ENCODE results near the gene CCNK. TPM values are rescaled to one million over a fixed set of nuclear protein-coding genes. Genes with fewer than 3 reads are reported as not detected.

CCNK gene
- total RNA-seq, 4 donors from 2014 or later, result 15.0 to 35.3 (median 19.1) TPM

GRCh38 chr14:99534863-99535262, 53.7 kb downstream of the CCNK start:
- H3K36me3 ChIP-seq, result no peaks in the 10 kb centered on the region
- ATAC-seq (no peak), DNase-seq (no peak)
- TF ChIP-seq POLR2A (IDR thresholded peaks at IDR 0.05), result no peak
- TF ChIP-seq, protein P1, sequence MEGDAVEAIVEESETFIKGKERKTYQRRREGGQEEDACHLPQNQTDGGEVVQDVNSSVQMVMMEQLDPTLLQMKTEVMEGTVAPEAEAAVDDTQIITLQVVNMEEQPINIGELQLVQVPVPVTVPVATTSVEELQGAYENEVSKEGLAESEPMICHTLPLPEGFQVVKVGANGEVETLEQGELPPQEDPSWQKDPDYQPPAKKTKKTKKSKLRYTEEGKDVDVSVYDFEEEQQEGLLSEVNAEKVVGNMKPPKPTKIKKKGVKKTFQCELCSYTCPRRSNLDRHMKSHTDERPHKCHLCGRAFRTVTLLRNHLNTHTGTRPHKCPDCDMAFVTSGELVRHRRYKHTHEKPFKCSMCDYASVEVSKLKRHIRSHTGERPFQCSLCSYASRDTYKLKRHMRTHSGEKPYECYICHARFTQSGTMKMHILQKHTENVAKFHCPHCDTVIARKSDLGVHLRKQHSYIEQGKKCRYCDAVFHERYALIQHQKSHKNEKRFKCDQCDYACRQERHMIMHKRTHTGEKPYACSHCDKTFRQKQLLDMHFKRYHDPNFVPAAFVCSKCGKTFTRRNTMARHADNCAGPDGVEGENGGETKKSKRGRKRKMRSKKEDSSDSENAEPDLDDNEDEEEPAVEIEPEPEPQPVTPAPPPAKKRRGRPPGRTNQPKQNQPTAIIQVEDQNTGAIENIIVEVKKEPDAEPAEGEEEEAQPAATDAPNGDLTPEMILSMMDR (IDR thresholded peaks at IDR 0.05 in 4 of 5, conservative IDR thresholded peaks at IDR 0.05 in 1 of 5), result no peak
- H3K27ac ChIP-seq, result no peak overlapping the region
- H3K4me1 ChIP-seq, result peaks cover 5% of the 10 kb centered on the region in 2 donors
- in situ Hi-C loops (cut with MboI; ENCODE audit: low sequenced_read_pairs in 4 of 4) (no loop called here), intact Hi-C loops (cut with DNase I; ENCODE audit: low total_unique reads) (no loop called here)
- H3K9me3 ChIP-seq, result no peaks in the 10 kb centered on the region
- H3K27me3 ChIP-seq, result no peaks in the 10 kb centered on the region
- no peak overlapping the region for H3K4me3 ChIP-seq

DNA sequence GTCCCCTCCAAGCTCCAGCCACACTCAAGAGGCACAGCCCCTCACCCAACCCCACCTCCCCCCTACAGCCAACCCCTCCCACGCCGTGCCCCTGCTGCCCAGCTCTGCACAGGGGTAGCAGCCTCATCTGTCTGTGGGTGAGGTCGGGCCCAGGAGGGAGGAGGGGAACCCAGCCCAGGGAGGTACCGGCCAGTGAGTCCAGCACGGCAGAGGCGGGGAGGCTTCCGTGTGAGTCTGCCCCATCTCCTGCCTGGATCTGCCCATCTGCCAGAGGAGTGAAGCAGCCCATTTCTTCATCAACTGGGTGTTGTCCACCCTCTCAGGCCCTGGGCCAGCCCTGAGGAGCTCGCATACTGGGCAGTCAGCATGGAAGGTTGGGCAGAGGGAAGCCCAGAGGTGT, 54.2 kb downstream of the CCNK start:
- intact Hi-C loops (cut with DNase I; ENCODE audit: low total_unique reads) (no loop called here), in situ Hi-C loops (cut with MboI; ENCODE audit: low sequenced_read_pairs in 4 of 4) (no loop called here)
- TF ChIP-seq POLR2A (IDR thresholded peaks at IDR 0.05), result no peak
- TF ChIP-seq, protein P1 (IDR thresholded peaks at IDR 0.05 in 4 of 5, conservative IDR thresholded peaks at IDR 0.05 in 1 of 5), result no peak
- Histone ChIP-seq H3K27ac (no peak overlapping the region), H3K36me3 (no peaks in the 10 kb centered on the region), H3K4me1 (peaks cover 5% of the 10 kb centered on the region in 2 donors), H3K9me3 (no peaks in the 10 kb centered on the region), H3K27me3 (no peaks in the 10 kb centered on the region), H3K4me3 (no peak overlapping the region)
- DNase-seq (no peak), ATAC-seq (no peak)

DNA sequence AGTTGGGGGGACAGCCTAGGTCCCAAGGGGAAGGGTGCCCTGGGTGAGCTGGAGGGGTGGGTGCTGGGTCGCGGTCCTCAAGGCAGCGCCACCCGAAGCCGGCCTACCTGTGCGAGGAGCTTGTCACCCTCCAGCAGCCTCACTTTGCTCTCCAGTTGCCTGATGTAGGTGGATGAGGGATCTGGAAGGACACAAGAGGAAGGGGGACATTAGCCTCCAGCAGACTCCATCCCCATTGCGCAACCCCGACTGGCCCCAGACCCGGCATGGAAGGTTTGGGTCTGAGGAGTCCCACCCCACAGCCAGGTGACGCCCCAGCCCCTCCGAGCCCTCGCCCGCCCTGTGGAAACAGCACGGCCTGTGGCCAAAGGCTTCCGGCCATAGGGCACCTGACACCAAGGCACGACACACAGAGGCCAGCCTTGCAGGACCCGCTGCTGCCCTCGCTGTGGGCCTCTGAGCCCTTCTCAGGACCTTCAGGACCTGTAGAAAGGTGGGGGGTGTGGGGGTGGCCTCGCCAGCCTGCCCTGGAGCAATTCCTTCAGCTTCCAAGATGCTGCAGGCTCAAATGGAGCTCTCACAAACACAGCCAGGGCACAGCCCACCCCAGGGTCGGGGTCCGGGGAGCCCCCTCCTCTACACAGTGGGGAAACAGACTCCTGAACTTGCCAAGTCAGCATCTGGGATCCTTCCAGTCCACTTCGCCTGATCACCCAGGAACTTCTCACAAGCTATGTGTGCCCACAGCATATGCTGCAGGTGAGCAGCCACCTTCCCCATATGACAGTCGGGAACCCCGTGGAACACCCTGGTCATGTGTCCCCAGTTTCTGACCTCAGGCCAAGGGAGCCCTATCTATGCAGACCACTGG, 54.9 kb downstream of the CCNK start:
- no peaks in the 10 kb centered on the region for H3K27me3 ChIP-seq
- H3K36me3 ChIP-seq, result no peaks in the 10 kb centered on the region
- H3K4me3 ChIP-seq, result no peak overlapping the region
- no peak for TF ChIP-seq POLR2A (IDR thresholded peaks at IDR 0.05)
- TF ChIP-seq, protein P1 (IDR thresholded peaks at IDR 0.05 in 4 of 5, conservative IDR thresholded peaks at IDR 0.05 in 1 of 5), result no peak
- in situ Hi-C loops (cut with MboI; ENCODE audit: low sequenced_read_pairs in 4 of 4) (no loop called here), intact Hi-C loops (cut with DNase I; ENCODE audit: low total_unique reads) (no loop called here)
- ATAC-seq (no peak), DNase-seq (no peak)
- H3K4me1 ChIP-seq, result peaks cover 5% of the 10 kb centered on the region in 2 donors
- H3K9me3 ChIP-seq, result no peaks in the 10 kb centered on the region
- no peak overlapping the region for H3K27ac ChIP-seq

- no peaks in the 10 kb centered on the region for H3K36me3 ChIP-seq
- peaks cover 5% of the 10 kb centered on the region in 2 donors for H3K4me1 ChIP-seq
- H3K9me3 ChIP-seq, result no peaks in the 10 kb centered on the region
- ATAC-seq, result no peak
- no peak for DNase-seq
- no peaks in the 10 kb centered on the region for H3K27me3 ChIP-seq
- in situ Hi-C loops (cut with MboI; ENCODE audit: low sequenced_read_pairs in 4 of 4) (no loop called here), intact Hi-C loops (cut with DNase I; ENCODE audit: low total_unique reads) (no loop called here)
- H3K27ac ChIP-seq, result no peak overlapping the region
- H3K4me3 ChIP-seq, result no peak overlapping the region
- TF ChIP-seq POLR2A (IDR thresholded peaks at IDR 0.05), result no peak
Measured at GRCh38 chr14:99537399-99537798, 56.2 kb downstream of the CCNK start.

- in situ Hi-C loops (cut with MboI; ENCODE audit: low sequenced_read_pairs in 4 of 4), result no loop called here
- no peak for ATAC-seq
- no peaks in the 10 kb centered on the region for H3K27me3 ChIP-seq
- H3K27ac ChIP-seq, result peak overlapping the region in 1 of 4 donors; percentile 66
- H3K36me3 ChIP-seq, result no peaks in the 10 kb centered on the region
- H3K4me3 ChIP-seq, result no peak overlapping the region
- H3K4me1 ChIP-seq, result peaks cover 5% of the 10 kb centered on the region in 2 donors
- DNase-seq, result no peak
- TF ChIP-seq, protein P1 (IDR thresholded peaks at IDR 0.05 in 4 of 5, conservative IDR thresholded peaks at IDR 0.05 in 1 of 5), result no peak
- no peak for TF ChIP-seq POLR2A (IDR thresholded peaks at IDR 0.05)
- no peaks in the 10 kb centered on the region for H3K9me3 ChIP-seq
- intact Hi-C loops (cut with DNase I; ENCODE audit: low total_unique reads), result no loop called here
Measured at GRCh38 chr14:99538275-99538674, 57.1 kb downstream of the CCNK start.
